GM21786 (cell line): ENCODE measurements around the gene P4HTM.
A peak's percentile ranks its signal among the peaks of the same experiment; 100 is the strongest.
"Not testable (repeated sequence)": the region's sequence is repeated elsewhere in the genome, so short reads cannot be mapped to it uniquely, and the experiment has no call there.

ENCODE experiments used
- ATAC-seq: cut with Tn5 transposase; IDR thresholded peaks from one replicate; pipeline ENCODE4 v1.9.1; 2021; ENCODE audit not compliant: unreplicated experiment

P4HTM gene

GRCh38 chr3:49007068-49007770 lies 17.2 kb downstream of the P4HTM start, which contains the start of gene WDR6:
TSS of gene WDR6 (plus strand) at chr3:49007391. CDS start at chr3:49007432, 41 bp downstream.
- ATAC-seq: peak; percentile 86

DNA sequence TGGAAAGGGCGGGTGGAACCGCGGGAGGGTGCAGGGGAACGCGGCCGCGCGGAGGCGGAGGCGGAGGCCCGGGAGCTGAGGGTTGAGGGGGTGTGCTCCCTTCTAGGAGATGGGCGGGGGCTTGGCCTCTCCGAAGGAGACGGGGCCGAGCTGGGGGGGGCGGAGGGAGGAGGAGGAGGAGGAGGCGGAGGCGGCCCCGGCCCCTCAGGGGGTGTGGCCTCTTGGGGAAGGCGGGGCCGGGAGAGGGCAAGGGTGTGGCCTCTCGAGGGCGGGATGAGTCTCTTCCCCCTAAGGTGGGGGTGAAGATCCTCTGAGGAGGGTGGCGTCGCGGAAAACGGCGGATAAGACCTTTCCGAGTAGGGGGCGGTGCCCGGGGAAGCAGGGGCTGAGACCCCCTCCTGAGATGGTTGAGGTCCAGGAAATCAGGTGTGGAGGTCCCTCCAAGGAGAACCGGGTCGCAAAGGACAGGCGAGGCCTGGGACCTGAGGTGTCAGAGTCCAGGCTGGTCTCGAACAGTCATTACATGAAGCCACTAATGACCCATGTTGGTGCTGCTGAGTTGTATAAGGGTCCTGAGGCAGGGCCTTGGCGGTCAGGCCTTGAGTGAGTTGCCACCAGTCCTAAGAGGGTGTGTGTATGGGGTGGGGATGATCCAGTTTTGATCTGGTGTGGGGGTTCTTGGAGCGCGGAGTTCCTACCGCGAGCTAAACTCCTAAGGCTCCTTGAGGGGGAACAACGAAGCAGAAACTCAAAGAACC lies 17.9 kb downstream of the P4HTM start:
- ATAC-seq: peak; percentile 34

GRCh38 chr3:49008627-49009026 lies 18.6 kb downstream of the P4HTM start:
- ATAC-seq: not testable (repeated sequence)

- no peak for ATAC-seq
These were observed 19.4 kb downstream of the P4HTM start for GRCh38 chr3:49009396-49009795.

GRCh38 chr3:49012441-49013017 lies 22.5 kb downstream of the P4HTM start:
- ATAC-seq: no peak

DNA sequence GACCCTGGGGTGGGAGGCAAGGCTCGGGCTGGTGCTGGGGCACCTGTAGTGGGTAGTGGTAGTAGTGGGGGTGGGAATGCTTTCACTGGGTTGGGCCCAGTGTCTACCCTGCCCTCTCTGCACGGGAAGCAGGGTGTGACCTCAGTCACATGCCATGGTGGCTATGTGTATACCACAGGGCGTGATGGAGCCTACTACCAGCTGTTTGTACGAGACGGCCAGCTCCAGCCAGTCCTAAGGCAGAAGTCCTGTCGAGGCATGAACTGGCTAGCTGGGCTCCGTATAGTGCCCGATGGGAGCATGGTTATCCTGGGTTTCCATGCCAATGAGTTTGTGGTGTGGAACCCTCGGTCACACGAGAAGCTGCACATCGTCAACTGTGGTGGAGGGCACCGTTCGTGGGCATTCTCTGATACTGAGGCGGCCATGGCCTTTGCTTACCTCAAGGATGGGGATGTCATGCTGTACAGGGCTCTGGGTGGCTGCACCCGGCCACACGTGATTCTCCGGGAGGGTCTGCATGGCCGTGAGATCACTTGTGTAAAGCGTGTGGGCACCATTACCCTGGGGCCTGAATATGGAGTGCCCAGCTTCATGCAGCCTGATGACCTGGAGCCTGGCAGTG lies 23.2 kb downstream of the P4HTM start:
- ATAC-seq: no peak

DNA sequence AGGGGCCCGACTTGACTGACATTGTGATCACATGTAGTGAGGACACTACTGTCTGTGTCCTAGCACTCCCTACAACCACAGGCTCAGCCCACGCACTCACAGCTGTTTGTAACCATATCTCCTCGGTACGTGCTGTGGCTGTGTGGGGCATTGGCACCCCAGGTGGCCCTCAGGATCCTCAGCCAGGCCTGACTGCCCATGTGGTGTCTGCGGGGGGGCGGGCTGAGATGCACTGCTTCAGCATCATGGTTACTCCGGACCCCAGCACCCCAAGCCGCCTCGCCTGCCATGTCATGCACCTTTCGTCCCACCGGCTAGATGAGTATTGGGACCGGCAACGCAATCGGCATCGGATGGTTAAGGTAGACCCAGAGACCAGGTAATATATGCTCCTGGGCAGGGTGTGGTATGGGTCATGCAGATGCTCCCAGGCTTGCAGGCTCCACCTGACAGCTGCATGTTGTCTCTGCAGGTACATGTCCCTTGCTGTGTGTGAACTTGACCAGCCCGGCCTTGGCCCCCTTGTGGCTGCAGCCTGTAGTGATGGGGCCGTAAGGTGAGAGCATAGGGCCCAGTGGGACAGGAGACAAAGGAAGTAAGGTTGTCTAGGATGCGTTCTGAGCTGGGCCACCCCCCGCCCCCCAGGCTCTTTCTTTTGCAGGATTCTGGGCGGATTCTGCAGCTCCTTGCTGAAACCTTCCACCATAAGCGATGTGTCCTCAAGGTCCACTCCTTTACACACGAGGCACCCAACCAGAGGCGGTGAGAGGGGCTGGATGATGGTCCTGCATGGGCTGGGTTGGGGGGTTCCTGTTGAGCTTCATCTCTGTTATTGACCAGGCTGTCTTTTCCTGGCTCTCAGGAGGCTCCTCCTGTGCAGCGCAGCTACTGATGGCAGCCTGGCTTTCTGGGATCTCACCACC lies 24.0 kb downstream of the P4HTM start:
- ATAC-seq: no peak

GRCh38 chr3:49015072-49015471 lies 25.0 kb downstream of the P4HTM start:
- no peak for ATAC-seq

GRCh38 chr3:49015765-49016164 lies 25.7 kb downstream of the P4HTM start:
- ATAC-seq: no peak

- ATAC-seq: no peak
These were observed 26.6 kb downstream of the P4HTM start for GRCh38 chr3:49016414-49017228.

DNA sequence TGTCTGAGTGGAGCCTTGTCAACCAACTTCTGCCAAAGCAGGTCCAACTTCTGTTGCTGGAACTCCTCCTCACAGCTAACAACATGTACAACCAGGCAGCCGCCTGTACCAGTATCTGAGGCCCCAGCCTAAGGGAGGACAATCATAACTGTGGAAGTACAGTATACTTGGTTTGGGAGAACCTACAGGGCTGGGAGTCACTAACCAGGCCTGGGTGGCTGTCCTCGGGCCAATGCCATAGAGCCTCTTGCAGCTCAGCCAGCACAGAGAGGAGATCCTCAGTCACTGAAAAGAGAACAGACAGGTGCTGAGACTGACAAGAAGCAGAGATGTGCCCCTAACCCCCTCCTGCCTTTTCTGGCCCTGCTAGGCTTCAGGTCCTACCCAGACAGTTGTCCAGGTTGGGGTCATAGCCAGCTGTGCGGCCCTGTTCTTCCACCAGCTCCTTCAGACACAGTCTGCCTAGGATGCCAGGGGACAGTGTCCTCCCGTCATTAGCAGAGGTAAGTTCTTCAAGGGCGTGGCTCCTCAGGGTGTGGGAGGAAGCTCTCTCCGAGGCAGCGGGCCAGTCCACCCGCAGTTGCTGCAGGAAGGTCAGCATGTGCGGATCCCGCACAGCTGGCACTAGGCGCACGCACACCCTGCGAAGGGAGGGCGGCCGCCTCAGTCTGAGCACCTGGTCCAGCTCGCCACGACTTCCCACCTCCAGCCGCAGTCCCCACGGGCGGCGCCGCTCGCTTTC lies 27.4 kb downstream of the P4HTM start:
- ATAC-seq: no peak

DNA sequence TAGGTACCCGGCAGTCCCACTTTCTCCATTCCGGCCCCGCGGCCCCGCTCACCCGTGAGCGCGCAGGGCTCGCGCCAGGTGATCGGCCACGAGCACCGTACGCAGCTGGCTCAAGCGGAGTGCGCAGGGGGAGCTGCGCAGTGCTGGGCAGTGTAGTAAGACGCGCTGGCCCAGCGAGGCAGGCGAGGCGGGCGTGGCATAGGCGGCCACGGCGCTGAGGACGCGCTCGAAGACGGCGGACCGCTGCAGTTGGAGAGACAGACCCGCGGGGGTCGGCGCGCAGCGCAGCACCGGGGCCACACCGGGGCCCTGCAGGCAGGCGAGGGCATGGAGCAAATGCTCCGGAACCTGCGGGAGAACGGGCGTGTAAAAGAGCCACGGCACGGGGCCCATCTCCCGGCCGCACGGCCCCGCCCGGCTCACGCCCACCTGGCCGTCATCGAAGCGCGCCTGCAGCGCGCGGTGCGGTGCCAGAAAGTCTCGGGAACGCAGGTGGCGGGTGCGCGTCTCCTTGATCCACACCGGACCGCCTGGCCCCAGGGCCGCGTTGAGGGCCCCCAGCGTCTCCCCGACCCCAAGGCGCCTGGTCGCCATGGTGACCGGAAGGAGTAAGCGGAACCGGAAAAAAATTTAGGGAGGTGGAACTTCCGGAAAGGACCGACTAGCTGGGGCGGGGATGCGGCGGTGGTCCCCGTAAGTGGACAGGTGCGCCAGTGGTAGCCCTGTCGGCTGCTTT lies 28.1 kb downstream of the P4HTM start, which contains the start of gene DALRD3:
Gene DALRD3 (minus strand): TSS at position 610 of the 736 bp plus-strand sequence. CDS start 16 bp downstream, at position 594.
- no peak for ATAC-seq

GRCh38 chr3:49018707-49019006 lies 28.6 kb downstream of the P4HTM start:
- ATAC-seq: no peak

GRCh38 chr3:49019941-49020329 lies 29.9 kb downstream of the P4HTM start:
- ATAC-seq: no peak

DNA sequence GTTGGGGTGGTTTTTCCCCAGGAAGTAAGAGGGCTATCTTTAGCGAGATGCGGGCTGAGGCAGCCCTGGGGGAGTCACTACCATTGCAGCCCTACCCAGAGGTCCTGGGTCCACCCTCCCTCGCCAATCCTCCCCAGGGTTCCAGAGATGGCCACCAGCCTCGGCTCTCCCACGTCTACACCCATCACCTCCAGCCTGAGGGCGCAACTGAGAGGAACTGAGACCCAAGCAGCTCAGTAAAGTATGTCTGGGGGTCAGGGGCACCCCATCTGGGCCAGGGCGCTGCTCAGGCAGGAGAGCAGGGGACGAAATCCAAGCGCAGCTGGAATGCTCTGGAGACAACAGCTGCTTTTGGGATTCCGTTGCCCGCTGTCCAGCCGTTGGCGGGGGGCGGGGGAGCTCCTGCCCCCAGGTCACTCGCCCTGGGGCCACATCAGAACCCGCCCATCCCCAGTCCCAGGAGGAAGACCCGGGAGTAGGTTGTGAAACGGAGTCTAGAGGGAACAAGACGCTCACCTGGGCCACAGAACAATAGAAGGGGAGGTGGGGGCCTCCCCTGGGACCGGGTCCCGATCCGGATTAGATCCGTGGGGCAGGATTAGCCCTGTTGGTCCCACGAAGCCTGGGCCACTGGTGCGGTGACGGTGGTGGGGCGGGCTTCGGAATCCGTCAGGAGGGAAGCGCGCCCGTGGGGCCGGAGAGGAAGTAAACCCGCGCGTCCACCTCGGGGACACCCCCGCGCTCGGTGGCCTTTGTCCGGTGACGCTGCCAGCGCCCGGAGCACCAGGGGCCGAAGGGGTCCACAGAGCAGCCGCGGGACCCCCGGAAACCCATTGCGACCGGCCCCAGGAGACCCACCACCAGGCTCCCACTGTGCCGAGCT lies 30.5 kb downstream of the P4HTM start:
- no peak for ATAC-seq

GRCh38 chr3:49021213-49021812 lies 31.3 kb downstream of the P4HTM start:
- ATAC-seq: peak; percentile 41
